ENCODE data around the gene SUSD6.
"Not testable (repeated sequence)": the region's sequence is repeated elsewhere in the genome, so short reads cannot be mapped to it uniquely, and the experiment has no call there.

Gene SUSD6

DNA sequence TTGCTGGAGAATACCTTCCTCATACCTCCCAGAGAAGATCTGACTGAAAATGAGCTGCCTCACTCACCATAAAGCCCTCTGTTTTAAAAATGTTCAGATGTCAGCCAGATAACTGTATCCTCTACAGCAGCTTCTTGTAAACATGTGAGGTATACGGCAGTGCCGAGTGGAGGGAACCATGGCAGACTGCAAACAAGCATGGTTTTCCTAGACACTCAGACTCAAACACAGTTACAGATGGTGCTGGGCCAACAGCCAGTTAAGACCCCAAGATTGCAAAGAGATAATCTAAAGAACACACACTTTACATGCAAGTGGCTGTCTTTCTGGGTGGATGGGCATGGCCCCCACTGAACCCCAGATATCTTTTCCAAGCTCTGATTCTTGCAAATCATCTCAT, 20.1 kb upstream of the SUSD6 start:
- DNase-seq (ENCODE audit: extremely low read depth, low read depth), result no peak

DNA sequence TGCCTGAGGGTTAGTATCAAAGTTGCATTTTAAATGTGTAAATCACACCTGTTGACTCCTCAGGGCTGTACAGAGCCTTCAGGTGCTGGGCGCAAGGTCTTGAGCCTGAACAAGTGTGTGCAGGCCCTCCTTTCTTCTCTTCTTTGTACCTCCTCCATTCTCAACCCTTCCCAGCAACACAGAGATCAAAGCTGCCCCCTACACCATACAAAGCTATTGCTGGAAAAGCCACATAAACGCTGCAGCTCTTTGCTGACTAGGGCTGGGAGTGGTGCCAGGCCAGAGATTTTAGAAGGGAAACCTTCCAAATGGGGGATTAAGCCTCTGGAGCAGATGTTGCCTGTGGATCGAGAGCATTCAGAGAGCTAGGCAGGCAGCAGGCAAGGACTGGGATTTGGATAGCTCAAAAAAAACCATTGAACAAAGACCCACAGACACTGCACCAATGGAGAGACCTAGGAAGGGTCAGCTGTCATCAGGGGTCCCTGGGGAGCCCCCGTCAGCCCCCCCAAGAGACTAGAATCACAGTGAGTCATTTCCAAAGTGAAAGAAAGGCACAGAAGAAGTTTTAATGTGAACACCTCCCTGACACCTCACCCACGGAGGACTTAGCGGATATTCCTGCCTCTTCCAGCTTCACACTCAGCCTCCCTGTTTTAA, 18.2 kb upstream of the SUSD6 start:
- TF ChIP-seq, protein P1, sequence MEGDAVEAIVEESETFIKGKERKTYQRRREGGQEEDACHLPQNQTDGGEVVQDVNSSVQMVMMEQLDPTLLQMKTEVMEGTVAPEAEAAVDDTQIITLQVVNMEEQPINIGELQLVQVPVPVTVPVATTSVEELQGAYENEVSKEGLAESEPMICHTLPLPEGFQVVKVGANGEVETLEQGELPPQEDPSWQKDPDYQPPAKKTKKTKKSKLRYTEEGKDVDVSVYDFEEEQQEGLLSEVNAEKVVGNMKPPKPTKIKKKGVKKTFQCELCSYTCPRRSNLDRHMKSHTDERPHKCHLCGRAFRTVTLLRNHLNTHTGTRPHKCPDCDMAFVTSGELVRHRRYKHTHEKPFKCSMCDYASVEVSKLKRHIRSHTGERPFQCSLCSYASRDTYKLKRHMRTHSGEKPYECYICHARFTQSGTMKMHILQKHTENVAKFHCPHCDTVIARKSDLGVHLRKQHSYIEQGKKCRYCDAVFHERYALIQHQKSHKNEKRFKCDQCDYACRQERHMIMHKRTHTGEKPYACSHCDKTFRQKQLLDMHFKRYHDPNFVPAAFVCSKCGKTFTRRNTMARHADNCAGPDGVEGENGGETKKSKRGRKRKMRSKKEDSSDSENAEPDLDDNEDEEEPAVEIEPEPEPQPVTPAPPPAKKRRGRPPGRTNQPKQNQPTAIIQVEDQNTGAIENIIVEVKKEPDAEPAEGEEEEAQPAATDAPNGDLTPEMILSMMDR (IDR thresholded peaks at IDR 0.05; ENCODE audit: low read depth, low read length), result no peak; the same call in 1 of the 2 replicates
- DNase-seq (ENCODE audit: extremely low read depth, low read depth), result no peak

More for the DNA sequence above, 20.1 kb upstream of the SUSD6 start:
- TF ChIP-seq, protein P1 (IDR thresholded peaks at IDR 0.05; ENCODE audit: low read depth, low read length), result no peak

DNA sequence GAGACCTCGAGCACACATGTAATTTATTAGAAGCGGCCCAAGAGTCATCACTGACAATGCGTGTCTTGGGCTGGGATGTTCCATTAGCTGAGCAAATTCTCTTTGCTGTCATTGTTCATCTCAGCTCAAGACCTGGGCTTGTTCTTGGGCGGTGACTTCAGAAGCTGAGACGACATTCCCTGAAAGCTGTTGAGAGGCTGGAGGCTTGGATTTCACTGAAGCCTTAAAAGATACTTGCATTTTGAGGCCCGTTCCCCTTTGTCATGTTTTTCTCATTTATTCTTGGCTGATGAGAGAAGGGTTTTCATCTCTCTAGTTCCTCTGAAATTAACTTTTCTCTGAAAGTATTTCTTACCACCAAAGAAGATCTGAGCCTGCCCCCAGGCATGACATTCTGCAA, 16.6 kb upstream of the SUSD6 start:
- DNase-seq (ENCODE audit: extremely low read depth, low read depth), result no peak
- TF ChIP-seq, protein P1 (IDR thresholded peaks at IDR 0.05; ENCODE audit: low read depth, low read length), result no peak

GRCh38 chr14:69595336-69595735, 16.1 kb upstream of the SUSD6 start:
- no peak for DNase-seq (ENCODE audit: extremely low read depth, low read depth)
- TF ChIP-seq, protein P1 (IDR thresholded peaks at IDR 0.05; ENCODE audit: low read depth, low read length), result no peak

GRCh38 chr14:69599431-69599830, 12.0 kb upstream of the SUSD6 start:
- DNase-seq (ENCODE audit: extremely low read depth, low read depth), result not testable (repeated sequence)

DNA sequence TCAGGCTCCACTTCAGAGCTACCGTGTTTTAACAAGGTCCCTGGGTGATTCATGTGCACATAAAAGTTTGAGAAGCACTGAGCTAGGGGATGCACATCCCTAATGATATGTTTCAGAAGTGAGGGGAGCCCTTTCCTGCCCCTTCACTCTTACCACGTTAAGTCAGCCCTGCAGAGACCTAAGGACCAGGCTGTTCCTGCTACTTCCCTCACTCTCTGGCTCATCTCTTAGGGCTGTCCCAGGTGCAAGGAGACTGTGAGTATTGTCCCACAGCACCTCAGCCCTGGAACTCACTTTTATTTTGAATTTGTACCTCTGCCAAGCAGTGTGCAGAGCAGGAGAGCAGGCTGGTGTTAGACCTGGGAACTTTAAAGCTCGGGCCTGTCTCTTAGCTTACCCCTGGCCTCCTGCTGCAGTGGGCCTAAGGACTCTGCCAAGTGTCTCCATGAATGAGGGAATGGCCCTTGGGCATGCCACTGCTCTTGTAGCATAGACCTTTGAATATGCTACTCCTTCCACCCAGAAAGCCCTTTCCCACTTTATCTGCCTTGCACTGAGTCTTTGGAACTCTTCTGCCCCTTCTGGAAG, 11.0 kb upstream of the SUSD6 start:
- TF ChIP-seq, protein P1 (IDR thresholded peaks at IDR 0.05; ENCODE audit: low read depth, low read length), result no peak

DNA sequence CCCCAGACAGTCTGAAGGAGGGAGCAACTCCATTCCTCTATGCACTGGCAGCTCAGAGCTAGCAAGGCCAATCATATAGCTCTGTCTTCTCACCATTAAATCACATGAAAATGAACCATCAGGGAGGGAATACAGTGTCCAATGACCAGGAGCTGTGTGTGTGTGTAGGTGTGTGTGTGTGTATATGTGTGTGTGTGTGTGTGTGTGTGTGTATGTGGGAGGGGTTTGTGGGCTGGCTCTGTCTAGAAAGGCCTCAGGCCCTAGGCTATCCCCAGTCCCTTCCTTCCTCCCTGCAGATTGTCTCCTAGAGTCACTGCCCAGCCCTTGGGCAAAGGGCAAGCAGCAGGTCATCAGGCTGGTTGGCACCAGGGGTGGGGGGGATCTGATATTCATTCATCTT, 5.7 kb upstream of the SUSD6 start:
- TF ChIP-seq, protein P1 (IDR thresholded peaks at IDR 0.05; ENCODE audit: low read depth, low read length), result no peak
- no peak for DNase-seq (ENCODE audit: extremely low read depth, low read depth)

More for the DNA sequence above, 11.0 kb upstream of the SUSD6 start:
- DNase-seq (ENCODE audit: extremely low read depth, low read depth), result no peak

Data from AG09319 (cell line).